Hematopoietic multipotent progenitor cell treated with erythropoietin and hydrocortisone succinate and interleukin-3 and kit ligand, for 8 days (in vitro differentiated cells): Measurements from ENCODE around the gene SEMA4C.

Source experiments
- DNase-seq: peaks from one replicate; pipeline ENCODE4 v3.0.0-alpha.2; 2015

Gene SEMA4C

GRCh38 chr2:96879545-96880040 is 9.7 kb upstream of the SEMA4C start:
- DNase-seq = no peak

GRCh38 chr2:96878796-96879544 is 9.1 kb upstream of the SEMA4C start:
- no peak for DNase-seq

- no peak for DNase-seq
Measured at GRCh38 chr2:96878171-96878570, 8.3 kb upstream of the SEMA4C start.

- peak; percentile 75 for DNase-seq
Measured at GRCh38 chr2:96877631-96878092, 7.8 kb upstream of the SEMA4C start.

- no peak for DNase-seq
Measured at GRCh38 chr2:96877042-96877451, 7.2 kb upstream of the SEMA4C start.

GRCh38 chr2:96876269-96877041 is 6.6 kb upstream of the SEMA4C start:
- no peak for DNase-seq

- no peak for DNase-seq
Measured at GRCh38 chr2:96875498-96876268, 5.8 kb upstream of the SEMA4C start.

- no peak for DNase-seq
Measured at GRCh38 chr2:96874198-96874831, 4.4 kb upstream of the SEMA4C start.

- no peak for DNase-seq
Measured at GRCh38 chr2:96873651-96874096, 3.8 kb upstream of the SEMA4C start.

- DNase-seq = no peak
Measured at GRCh38 chr2:96872591-96873349, 2.9 kb upstream of the SEMA4C start.

GRCh38 chr2:96870626-96871255 is 861 bp upstream of the SEMA4C start:
- peak; percentile 80 for DNase-seq

GRCh38 chr2:96869281-96869821 is 529 bp downstream of the SEMA4C start:
- DNase-seq = no peak

GRCh38 chr2:96868555-96869280 is 1.2 kb downstream of the SEMA4C start:
- peak; percentile 76 for DNase-seq

GRCh38 chr2:96867756-96868554 is 1.9 kb downstream of the SEMA4C start:
- no peak for DNase-seq

GRCh38 chr2:96866986-96867755 is 2.7 kb downstream of the SEMA4C start:
- no peak for DNase-seq

- DNase-seq = no peak
Measured at GRCh38 chr2:96866586-96866985, 3.3 kb downstream of the SEMA4C start.

- DNase-seq = no peak
Measured at GRCh38 chr2:96866149-96866548, 3.7 kb downstream of the SEMA4C start.

- DNase-seq = no peak
Measured at GRCh38 chr2:96865654-96866053, 4.2 kb downstream of the SEMA4C start.
